CD14-positive monocyte (primary cell): ENCODE measurements around the gene IDNK. TPM values are rescaled to one million over a fixed set of nuclear protein-coding genes. Genes with fewer than 3 reads are reported as not detected.

Source experiments
- DNase-seq, 3 donors: peaks; one replicate each; pipeline ENCODE4 v3.0.0-alpha.2; 2011 to 2022
- H2AFZ ChIP-seq: 2 replicates; pipeline ENCODE4 v1.6.0; 2012; ENCODE audit warnings: mild to moderate bottlenecking, low read depth, low read length, inconsistent platforms; ENCODE audit not compliant: insufficient read depth, poor library complexity, severe bottlenecking
- H3K27ac ChIP-seq, 2 donors: 1 replicate in 1 of 2; 2 replicates in 1 of 2; pipeline ENCODE4 v1.5.1; 2012 to 2013; ENCODE audit warnings: low read length in 2 of 2, control low read depth in 1 of 2, inconsistent platforms in 1 of 2, low read depth in 1 of 2, mild to moderate bottlenecking in 1 of 2
- H3K27me3 ChIP-seq, 2 donors: one replicate each; pipeline versions ENCODE4 v1.6.0 to v1.6.1; 2011 to 2013; ENCODE audit warnings: low read length in 2 of 2; ENCODE audit not compliant: control insufficient read depth in 2 of 2, insufficient read depth in 2 of 2
- H3K36me3 ChIP-seq, 2 donors: replicated peaks in 1 of 2; 1 replicate in 1 of 2; 2 replicates in 1 of 2; pipeline versions ENCODE4 v1.5.1 to v1.6.1; 2012 to 2013; ENCODE audit warnings: low read length in 2 of 2, control low read depth in 1 of 2, inconsistent platforms in 1 of 2, mild to moderate bottlenecking in 1 of 2; ENCODE audit not compliant: insufficient read depth in 2 of 2, control insufficient read depth in 1 of 2
- H3K4me1 ChIP-seq, 2 donors: 1 replicate in 1 of 2; 2 replicates in 1 of 2; pipeline versions ENCODE4 v1.5.1 to v1.6.1; 2012 to 2013; ENCODE audit warnings: low read length in 2 of 2, control low read depth in 1 of 2, inconsistent platforms in 1 of 2, mild to moderate bottlenecking in 1 of 2, moderate library complexity in 1 of 2; ENCODE audit not compliant: insufficient read depth in 2 of 2, control insufficient read depth in 1 of 2
- H3K4me2 ChIP-seq: replicated peaks from 2 replicates; pipeline ENCODE3; 2012; ENCODE audit warnings: low read length, moderate library complexity, mild to moderate bottlenecking; ENCODE audit not compliant: poor library complexity, severe bottlenecking; ENCODE audit errors: extremely low read depth
- H3K4me3 ChIP-seq, 3 experiments: fragments of 200-600 bp in 1 of 3; sonication (generic) in 1 of 3; replicated peaks in 1 of 3; 1 replicate in 2 of 3; 2 replicates in 1 of 3; pipeline ENCODE4 v1.5.1; 2011 to 2013; ENCODE audit warnings: low read length in 3 of 3, mild to moderate bottlenecking in 3 of 3, control low read depth in 2 of 3, low read depth in 2 of 3, inconsistent platforms in 1 of 3, moderate library complexity in 1 of 3
- H3K79me2 ChIP-seq: 2 replicates; pipeline ENCODE4 v1.6.0; 2012; ENCODE audit warnings: mild to moderate bottlenecking, control low read depth, inconsistent platforms, low read length, moderate library complexity; ENCODE audit not compliant: insufficient read depth
- H3K9ac ChIP-seq: 2 replicates; pipeline ENCODE4 v1.6.0; 2017; ENCODE audit warnings: low read length, mild to moderate bottlenecking; ENCODE audit not compliant: insufficient read depth, poor library complexity, severe bottlenecking
- H3K9me3 ChIP-seq, 2 donors: replicated peaks in 1 of 2; 1 replicate in 1 of 2; 2 replicates in 1 of 2; pipeline versions ENCODE4 v1.5.1 to v1.6.1; 2012 to 2013; ENCODE audit warnings: low read length in 2 of 2, control low read depth in 1 of 2; ENCODE audit not compliant: control insufficient read depth in 1 of 2, insufficient read depth in 1 of 2
- H4K20me1 ChIP-seq: 2 replicates; pipeline ENCODE4 v1.6.0; 2012; ENCODE audit warnings: mild to moderate bottlenecking, low read length, control low read depth, moderate library complexity; ENCODE audit not compliant: insufficient read depth
- H3K27ac Mint-ChIP-seq, 7 donors: one replicate each; pipeline ENCODE4 v1.8.0; 2020; ENCODE audit warnings: mild to moderate bottlenecking in 7 of 7, mixed read lengths in 7 of 7, moderate library complexity in 6 of 7, inconsistent platforms in 2 of 7
- H3K27me3 Mint-ChIP-seq, 3 donors: one replicate each; pipeline ENCODE4 v1.8.0; 2021 to 2022; ENCODE audit warnings: low read depth in 3 of 3, mild to moderate bottlenecking in 3 of 3, mixed read lengths in 3 of 3, moderate library complexity in 3 of 3, inconsistent platforms in 1 of 3
- H3K36me3 Mint-ChIP-seq, 2 donors: one replicate each; pipeline ENCODE4 v1.8.0; 2020; ENCODE audit warnings: mixed read lengths in 2 of 2, inconsistent platforms in 1 of 2, mild to moderate bottlenecking in 1 of 2
- H3K4me1 Mint-ChIP-seq: one replicate; pipeline ENCODE4 v1.8.0; 2020; ENCODE audit warnings: mild to moderate bottlenecking, mixed read lengths
- H3K4me3 Mint-ChIP-seq, 2 donors: one replicate each; pipeline ENCODE4 v1.8.0; 2020; ENCODE audit warnings: mild to moderate bottlenecking in 2 of 2, mixed read lengths in 2 of 2, moderate library complexity in 1 of 2
- H3K9me3 Mint-ChIP-seq, 7 donors: one replicate each; pipeline ENCODE4 v1.8.0; 2020 to 2022; ENCODE audit warnings: mixed read lengths in 7 of 7, mild to moderate bottlenecking in 6 of 7, moderate library complexity in 6 of 7, inconsistent platforms in 2 of 7
- CTCF ChIP-seq: fragments of 200-600 bp; IDR thresholded peaks from one replicate; pipeline ENCODE4 v1.8.0; 2022; ENCODE audit warnings: antibody characterized with exemption, mild to moderate bottlenecking
- WGBS: methylation state at CpG from one replicate; pipeline ENCODE4 v1.1.5; 2013; ENCODE audit warnings: missing lambda C conversion rate; ENCODE audit not compliant: insufficient coverage; 5-methylcytosine and 5-hydroxymethylcytosine counted together
- intact Hi-C, 2 donors: fragments of 100-400 bp; cut with micrococcal nuclease; formaldehyde crosslinking; loops; one replicate each; pipeline versions ENCODE4 v1.15.0 to v1.15.1; 2023
- polyA plus RNA-seq, 3 donors: library from polyadenylated mRNA; depleted of rRNA in 1 of 3; unstranded in 2 of 3; stranded (reverse) in 1 of 3; fragments of 300-500 nt in 2 of 3; fragments of >200 nt in 1 of 3; fragmentation: Illumina TruSeq in 2 of 3; gene quantifications; 1 replicate in 2 of 3; 2 replicates in 1 of 3; pipeline ENCODE4 v1.2.3, GENCODE V29; 2012 to 2021

Gene IDNK
- polyA plus RNA-seq, 3 donors, result 5.6 to 13.3 (median 10.6) TPM

- no CpG with 5 or more reads among the region's 1 CpG for WGBS
- Histone ChIP-seq H3K27ac (no peak overlapping the region), H2AFZ (no peak overlapping the region), H4K20me1 (peaks cover 78% of the 10 kb centered on the region), H3K9me3 (no peaks in the 10 kb centered on the region), H3K79me2 (peaks cover 57% of the 10 kb centered on the region), H3K4me1 (no peaks in the 10 kb centered on the region), H3K4me3 (no peak overlapping the region), H3K9ac (no peak overlapping the region), H3K4me2 (no peak overlapping the region), H3K27me3 (no peaks in the 10 kb centered on the region), H3K36me3 (peaks cover 67 to 90% of the 10 kb centered on the region in 2 donors)
- Mint-ChIP-seq H3K9me3 (peaks cover 0 to 2% (median 0%) of the 10 kb centered on the region in 7 donors), H3K4me3 (no peak overlapping the region), H3K4me1 (no peaks in the 10 kb centered on the region), H3K27me3 (no peaks in the 10 kb centered on the region), H3K27ac (no peak overlapping the region), H3K36me3 (peaks cover 63 to 82% of the 10 kb centered on the region in 2 donors)
- intact Hi-C loops, result no loop called here
- DNase-seq, result no peak
- no peak for TF ChIP-seq CTCF
Measured at GRCh38 chr9:83680233-83680632, 57.3 kb downstream of the IDNK start.

GRCh38 chr9:83681490-83681889 lies 58.5 kb downstream of the IDNK start:
- no peaks in the 10 kb centered on the region for H3K4me1 Mint-ChIP-seq
- Histone ChIP-seq H4K20me1 (peaks cover 91% of the 10 kb centered on the region), H3K36me3 (peaks cover 56 to 81% of the 10 kb centered on the region in 2 donors), H3K27ac (no peak overlapping the region), H2AFZ (no peak overlapping the region), H3K9ac (no peak overlapping the region), H3K4me2 (no peak overlapping the region), H3K9me3 (no peaks in the 10 kb centered on the region), H3K4me1 (no peaks in the 10 kb centered on the region), H3K27me3 (no peaks in the 10 kb centered on the region), H3K79me2 (peaks cover 69% of the 10 kb centered on the region), H3K4me3 (no peak overlapping the region)
- peaks cover 0 to 2% (median 0%) of the 10 kb centered on the region in 7 donors for H3K9me3 Mint-ChIP-seq
- DNase-seq, result no peak
- no peak for TF ChIP-seq CTCF
- no peaks in the 10 kb centered on the region for H3K27me3 Mint-ChIP-seq
- H3K36me3 Mint-ChIP-seq, result peaks cover 58 to 76% of the 10 kb centered on the region in 2 donors
- intact Hi-C loops, result no loop called here
- no peak overlapping the region for H3K27ac Mint-ChIP-seq
- 100% methylated on average over 1 of the region's 2 CpGs for WGBS
- H3K4me3 Mint-ChIP-seq, result no peak overlapping the region
